OCI-LY3 (cell line): Measurements from ENCODE around the gene CUBN.

Source experiments
- H2AFZ ChIP-seq: fragments of 200-600, 300-600 bp; shearing (Covaris generic); 2 replicates; pipeline ENCODE4 v1.6.0; 2014; ENCODE audit warnings: antibody characterized with exemption, low read depth, low read length
- H3K27ac ChIP-seq: fragments of 200-600, 300-600 bp; sonication (generic); 2 replicates; pipeline ENCODE4 v1.5.1; 2014; ENCODE audit warnings: mild to moderate bottlenecking, low read length, moderate library complexity, mixed read lengths
- H3K27me3 ChIP-seq: fragments of 200-600, 300-600 bp; sonication (generic); 2 replicates; pipeline ENCODE4 v1.6.1; 2014; ENCODE audit warnings: low read depth, low read length, mixed read lengths
- H3K36me3 ChIP-seq: fragments of 200-600, 300-600 bp; sonication (generic); replicated peaks from 2 replicates; pipeline ENCODE3; 2014; ENCODE audit warnings: low read depth, low read length, mixed read lengths
- H3K4me1 ChIP-seq: fragments of 300-600, 200-600 bp; sonication (generic); 2 replicates; pipeline ENCODE4 v1.6.1; 2014; ENCODE audit warnings: low read length, mixed read lengths
- H3K4me2 ChIP-seq: fragments of 200-600, 300-600 bp; sonication (generic); 2 replicates; pipeline ENCODE4 v1.6.1; 2014; ENCODE audit warnings: low read length, mixed read lengths
- H3K4me3 ChIP-seq: fragments of 300-600, 200-600 bp; sonication (generic); 2 replicates; pipeline ENCODE4 v1.5.1; 2014; ENCODE audit warnings: antibody characterized with exemption, mild to moderate bottlenecking, low read length, moderate library complexity
- H3K79me2 ChIP-seq: fragments of 300-600, 200-600 bp; shearing (Covaris generic); 2 replicates; pipeline ENCODE4 v1.6.1; 2014; ENCODE audit warnings: mild to moderate bottlenecking, low read length, mixed read lengths
- H3K9ac ChIP-seq: fragments of 300-600, 200-600 bp; shearing (Covaris generic); 2 replicates; pipeline ENCODE4 v1.6.0; 2014; ENCODE audit warnings: mild to moderate bottlenecking, low read length, moderate library complexity
- H3K9me3 ChIP-seq: fragments of 200-600, 300-600 bp; shearing (Covaris generic); 2 replicates; pipeline ENCODE4 v1.6.1; 2014; ENCODE audit warnings: low read length, mixed read lengths; ENCODE audit not compliant: insufficient read depth
- H4K20me1 ChIP-seq: fragments of 200-600, 300-600 bp; sonication (generic); 2 replicates; pipeline ENCODE4 v1.6.1; 2016; ENCODE audit warnings: low read length, mixed read lengths; ENCODE audit not compliant: insufficient read depth
- CTCF ChIP-seq: fragments of 200-600, 300-600 bp; sonication (generic); IDR thresholded peaks from 2 replicates; pipeline ENCODE4 v1.5.1; 2014; ENCODE audit warnings: antibody characterized with exemption, low read length, low read depth
- EZH2phosphoT487 ChIP-seq: fragments of 200-600 bp; shearing (Covaris generic); IDR thresholded peaks from 2 replicates; pipeline ENCODE4 v1.6.1; 2018; ENCODE audit warnings: antibody characterized with exemption, mixed run types, low read depth

The CUBN gene

GRCh38 chr10:17010363-17011145 is 119.1 kb downstream of the CUBN start:
- no peak overlapping the region for H3K9ac ChIP-seq
- no peak overlapping the region for H3K4me2 ChIP-seq

DNA sequence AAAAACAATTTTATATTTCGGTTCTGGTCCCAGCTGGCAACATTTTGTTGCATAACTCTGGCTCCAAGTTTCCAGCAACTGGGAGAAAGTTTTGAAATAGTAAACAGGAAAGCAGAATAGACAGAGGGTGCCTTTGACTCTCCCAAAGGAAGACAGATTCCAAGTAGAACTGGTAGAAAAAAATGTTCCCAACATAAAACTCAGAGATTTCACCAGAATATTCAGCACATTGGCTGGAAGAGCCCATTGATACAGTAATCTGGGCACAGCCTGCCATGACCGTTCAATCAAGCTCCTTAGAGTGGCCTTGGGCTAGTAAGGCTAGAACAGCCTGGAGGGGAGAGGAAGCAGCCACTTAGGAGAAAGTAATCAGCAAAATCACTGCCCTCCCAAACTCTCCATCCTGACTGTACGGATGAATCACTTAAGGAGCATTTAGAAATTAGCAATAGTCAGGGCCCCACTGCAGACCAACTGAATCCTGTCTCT is 120.4 kb downstream of the CUBN start:
- Histone ChIP-seq H3K9me3 (no peaks in the 10 kb centered on the region), H3K4me1 (no peaks in the 10 kb centered on the region), H3K27me3 (no peaks in the 10 kb centered on the region), H4K20me1 (no peaks in the 10 kb centered on the region), H3K79me2 (no peaks in the 10 kb centered on the region), H3K9ac (no peak overlapping the region), H3K4me2 (no peak overlapping the region), H3K36me3 (no peaks in the 10 kb centered on the region), H3K27ac (no peak overlapping the region), H3K4me3 (no peak overlapping the region), H2AFZ (no peak overlapping the region)
- TF ChIP-seq CTCF, result no peak
- TF ChIP-seq EZH2phosphoT487, result no peak

More at GRCh38 chr10:17010363-17011145, 119.1 kb downstream of the CUBN start:
- no peaks in the 10 kb centered on the region for H3K4me1 ChIP-seq
- no peaks in the 10 kb centered on the region for H4K20me1 ChIP-seq
- no peaks in the 10 kb centered on the region for H3K36me3 ChIP-seq
- no peaks in the 10 kb centered on the region for H3K27me3 ChIP-seq
- H3K27ac ChIP-seq, result no peak overlapping the region
- no peaks in the 10 kb centered on the region for H3K9me3 ChIP-seq
- H2AFZ ChIP-seq, result no peak overlapping the region
- no peak overlapping the region for H3K4me3 ChIP-seq
- no peak for TF ChIP-seq CTCF
- TF ChIP-seq EZH2phosphoT487, result no peak
- no peaks in the 10 kb centered on the region for H3K79me2 ChIP-seq

GRCh38 chr10:17007418-17007770 is 122.2 kb downstream of the CUBN start:
- TF ChIP-seq EZH2phosphoT487 (no peak), CTCF (no peak)
- no peaks in the 10 kb centered on the region for H3K9me3 ChIP-seq
- no peak overlapping the region for H3K9ac ChIP-seq
- H3K4me1 ChIP-seq, result no peaks in the 10 kb centered on the region
- no peaks in the 10 kb centered on the region for H4K20me1 ChIP-seq
- no peaks in the 10 kb centered on the region for H3K36me3 ChIP-seq
- H3K79me2 ChIP-seq, result no peaks in the 10 kb centered on the region
- no peak overlapping the region for H2AFZ ChIP-seq
- H3K27ac ChIP-seq, result no peak overlapping the region
- H3K27me3 ChIP-seq, result no peaks in the 10 kb centered on the region
- H3K4me2 ChIP-seq, result no peak overlapping the region
- no peak overlapping the region for H3K4me3 ChIP-seq

- Histone ChIP-seq H3K79me2 (no peaks in the 10 kb centered on the region), H3K4me3 (no peak overlapping the region), H3K27ac (no peak overlapping the region), H3K27me3 (no peaks in the 10 kb centered on the region), H4K20me1 (no peaks in the 10 kb centered on the region), H3K9ac (no peak overlapping the region), H2AFZ (no peak overlapping the region), H3K9me3 (no peaks in the 10 kb centered on the region), H3K36me3 (no peaks in the 10 kb centered on the region), H3K4me1 (peaks cover 4% of the 10 kb centered on the region; the same call in 1 of the 2 replicates), H3K4me2 (no peak overlapping the region)
- TF ChIP-seq EZH2phosphoT487 (no peak), CTCF (no peak)
These were observed 122.8 kb downstream of the CUBN start for GRCh38 chr10:17006631-17007417.
